PC-3 (cell line): Measurements from ENCODE around the gene NMRAL1. TPM values are rescaled to one million over a fixed set of nuclear protein-coding genes. Genes with fewer than 3 reads are reported as not detected.
A peak's percentile ranks its signal among the peaks of the same experiment; 100 is the strongest.

ENCODE experiments used
- ATAC-seq: fragments of 200-7000 bp; cut with Tn5 transposase; 2 replicates; pipeline ENCODE4 v1.9.1; 2020; ENCODE audit warnings: mild to moderate bottlenecking, moderate library complexity
- BruUV-seq: library from RNA; stranded (reverse); fragments of 400-500 nt; replicated peaks from 2 replicates; lab custom pipeline; 2021; lab: Mats Ljungman, UMichigan
- CTCF ChIA-PET: fragments of 300-600 bp; sonication (Branson Sonifier 250); formaldehyde crosslinking; loops from one replicate; lab custom pipeline; 2022; ENCODE audit warnings: antibody characterized with exemption; lab: Charles Lee
- POLR2A ChIA-PET: fragments of 300-600 bp; sonication (Branson Sonifier 250); formaldehyde crosslinking; loops from one replicate; lab custom pipeline; 2022; ENCODE audit warnings: antibody characterized with exemption; ENCODE audit not compliant: unreplicated experiment; lab: Charles Lee
- DNase-seq: peaks from one replicate; pipeline ENCODE4 v3.0.0-alpha.2; 2015
- H2AFZ ChIP-seq: fragments of 300-600 bp; sonication (generic); 2 replicates; pipeline ENCODE4 v1.6.0; 2016; ENCODE audit warnings: antibody characterized with exemption, low read length
- H3F3A ChIP-seq: fragments of 300-600 bp; sonication (generic); one replicate; pipeline ENCODE4 v1.6.0; 2017; ENCODE audit warnings: antibody characterized with exemption, low read length, control low read depth, mild to moderate bottlenecking; ENCODE audit not compliant: unreplicated experiment
- H3K27ac ChIP-seq: fragments of 300-600 bp; sonication (generic); 2 replicates; pipeline ENCODE4 v1.5.1; 2016; ENCODE audit warnings: mild to moderate bottlenecking, low read length
- H3K27me3 ChIP-seq: fragments of 300-600 bp; sonication (generic); 2 replicates; pipeline ENCODE4 v1.6.1; 2016; ENCODE audit warnings: low read length, mixed read lengths
- H3K36me3 ChIP-seq: fragments of 300-600 bp; sonication (generic); 2 replicates; pipeline ENCODE4 v1.6.1; 2016; ENCODE audit warnings: low read depth, mixed run types, low read length, mixed read lengths
- H3K4me1 ChIP-seq: fragments of 300-600 bp; sonication (generic); 2 replicates; pipeline ENCODE4 v1.5.1; 2016; ENCODE audit warnings: low read length; ENCODE audit not compliant: insufficient read depth
- H3K4me2 ChIP-seq: fragments of 300-600 bp; sonication (generic); 2 replicates; pipeline ENCODE4 v1.6.0; 2016; ENCODE audit warnings: low read length
- H3K4me3 ChIP-seq: fragments of 300-600 bp; sonication (generic); 2 replicates; pipeline ENCODE4 v1.5.1; 2016; ENCODE audit warnings: mild to moderate bottlenecking, low read length, mixed read lengths
- H3K79me2 ChIP-seq: fragments of 300-600 bp; sonication (generic); 2 replicates; pipeline ENCODE4 v1.6.1; 2017; ENCODE audit warnings: low read length, mixed read lengths
- H3K9ac ChIP-seq: fragments of 300-600 bp; sonication (generic); 2 replicates; pipeline ENCODE4 v1.6.0; 2016; ENCODE audit warnings: mild to moderate bottlenecking, low read length
- H3K9me2 ChIP-seq: fragments of 300-600 bp; sonication (generic); replicated peaks from 2 replicates; pipeline ENCODE4 v1.6.1; 2016; ENCODE audit warnings: mixed run types, low read length, mixed read lengths
- H3K9me3 ChIP-seq: fragments of 300-600 bp; sonication (generic); 2 replicates; pipeline ENCODE4 v1.6.1; 2016; ENCODE audit warnings: low read length, mixed read lengths
- H4K20me1 ChIP-seq: fragments of 300-600 bp; sonication (generic); 2 replicates; pipeline ENCODE4 v1.6.1; 2016; ENCODE audit warnings: low read length, mixed read lengths
- EZH2 ChIP-seq: fragments of 300-600 bp; sonication (generic); IDR thresholded peaks from one replicate; pipeline ENCODE4 v1.6.1; 2017; ENCODE audit warnings: antibody characterized with exemption, mild to moderate bottlenecking, low read length; ENCODE audit not compliant: unreplicated experiment
- EZH2phosphoT487 ChIP-seq: fragments of 300-600 bp; sonication (generic); IDR thresholded peaks from 2 replicates; pipeline ENCODE4 v1.6.1; 2018; ENCODE audit warnings: mild to moderate bottlenecking, antibody characterized with exemption, low read length, borderline replicate concordance
- intact Hi-C: fragments of 100-400 bp; cut with micrococcal nuclease; formaldehyde crosslinking; loops from 2 replicates; pipeline ENCODE4 v1.9.0; 2023
- total RNA-seq: library from RNA; depleted of rRNA; stranded (reverse); fragments of >200 nt; gene quantifications from 2 replicates; pipeline ENCODE4 v1.2.3, GENCODE V29; 2014
- TF ChIP-seq, protein P1 (sequence below): fragments of 300-600 bp; sonication (generic); conservative IDR thresholded peaks from 2 replicates; pipeline ENCODE4 v1.5.1; 2017; ENCODE audit warnings: antibody characterized with exemption, low read depth, mild to moderate bottlenecking, low read length

Gene NMRAL1
- total RNA-seq, 1 experiment from 2014 or later, result 92.6 TPM

DNA sequence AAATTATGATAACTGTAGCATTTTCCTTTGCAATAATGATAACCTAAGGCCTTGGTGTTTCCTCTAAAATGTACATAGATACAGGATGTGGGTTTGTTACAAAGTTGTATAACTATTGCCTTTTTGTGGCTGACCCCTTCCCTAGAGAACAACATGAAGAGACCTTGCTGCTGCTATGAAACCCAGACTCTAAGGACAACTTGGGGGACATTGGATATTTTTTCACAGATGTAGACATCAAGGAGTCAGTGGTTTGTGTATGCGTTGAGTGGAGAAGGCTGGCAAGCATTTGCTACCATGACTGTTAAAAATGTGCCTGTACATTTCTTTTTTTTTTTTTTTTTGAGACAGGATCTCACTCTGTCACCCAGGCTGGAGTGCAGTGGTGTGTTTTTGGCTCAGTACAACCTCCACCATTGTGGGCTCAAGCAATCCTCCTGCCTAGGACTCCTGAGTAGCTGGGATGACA, 14.1 kb upstream of the NMRAL1 start:
- ChIA-PET CTCF (no interaction called here), POLR2A (no interaction called here)
- Histone ChIP-seq H3K4me2 (peak overlapping the region; percentile 17; the same call in 1 of the 2 replicates), H3K4me3 (no peak overlapping the region), H2AFZ (no peak overlapping the region), H3K9ac (no peak overlapping the region), H3K9me2 (no peaks in the 10 kb centered on the region), H4K20me1 (no peaks in the 10 kb centered on the region), H3F3A (peaks cover 6% of the 10 kb centered on the region), H3K79me2 (peaks cover 55% of the 10 kb centered on the region), H3K4me1 (peaks cover 18% of the 10 kb centered on the region), H3K9me3 (no peaks in the 10 kb centered on the region), H3K27ac (0 out of 2 replicates have a peak overlapping the region, but pooled peaks have one; percentile 7), H3K27me3 (no peaks in the 10 kb centered on the region), H3K36me3 (peaks cover 3% of the 10 kb centered on the region)
- BruUV-seq, result no TSS peak
- ATAC-seq (0 out of 2 replicates have a peak, but pooled peaks have one; percentile 22), DNase-seq (no peak)
- intact Hi-C loops, result no loop called here
- TF ChIP-seq EZH2, result no peak
- TF ChIP-seq EZH2phosphoT487, result no peak
- TF ChIP-seq, protein P1, sequence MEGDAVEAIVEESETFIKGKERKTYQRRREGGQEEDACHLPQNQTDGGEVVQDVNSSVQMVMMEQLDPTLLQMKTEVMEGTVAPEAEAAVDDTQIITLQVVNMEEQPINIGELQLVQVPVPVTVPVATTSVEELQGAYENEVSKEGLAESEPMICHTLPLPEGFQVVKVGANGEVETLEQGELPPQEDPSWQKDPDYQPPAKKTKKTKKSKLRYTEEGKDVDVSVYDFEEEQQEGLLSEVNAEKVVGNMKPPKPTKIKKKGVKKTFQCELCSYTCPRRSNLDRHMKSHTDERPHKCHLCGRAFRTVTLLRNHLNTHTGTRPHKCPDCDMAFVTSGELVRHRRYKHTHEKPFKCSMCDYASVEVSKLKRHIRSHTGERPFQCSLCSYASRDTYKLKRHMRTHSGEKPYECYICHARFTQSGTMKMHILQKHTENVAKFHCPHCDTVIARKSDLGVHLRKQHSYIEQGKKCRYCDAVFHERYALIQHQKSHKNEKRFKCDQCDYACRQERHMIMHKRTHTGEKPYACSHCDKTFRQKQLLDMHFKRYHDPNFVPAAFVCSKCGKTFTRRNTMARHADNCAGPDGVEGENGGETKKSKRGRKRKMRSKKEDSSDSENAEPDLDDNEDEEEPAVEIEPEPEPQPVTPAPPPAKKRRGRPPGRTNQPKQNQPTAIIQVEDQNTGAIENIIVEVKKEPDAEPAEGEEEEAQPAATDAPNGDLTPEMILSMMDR, result no peak

- CTCF ChIA-PET, result interaction anchor here (0.5 kb wide), 1 partner anchor 9 kb away, joined by 5 read pairs; no protein-coding TSS in a partner anchor
- H3K9me2 ChIP-seq, result no peaks in the 10 kb centered on the region
- H2AFZ ChIP-seq, result no peak overlapping the region
- no peaks in the 10 kb centered on the region for H3K27me3 ChIP-seq
- no peaks in the 10 kb centered on the region for H3K9me3 ChIP-seq
- H3K79me2 ChIP-seq, result peaks cover 50% of the 10 kb centered on the region
- peaks cover 6% of the 10 kb centered on the region for H3F3A ChIP-seq
- no peak for DNase-seq
- H3K27ac ChIP-seq, result 0 out of 2 replicates have a peak overlapping the region, but pooled peaks have one; percentile 7
- no peak overlapping the region for H3K4me3 ChIP-seq
- BruUV-seq, result no TSS peak
- H4K20me1 ChIP-seq, result no peaks in the 10 kb centered on the region
- no peak overlapping the region for H3K9ac ChIP-seq
- no peak for ATAC-seq
- peak overlapping the region; percentile 17; the same call in 1 of the 2 replicates for H3K4me2 ChIP-seq
- TF ChIP-seq, protein P1, result no peak
- TF ChIP-seq EZH2phosphoT487, result no peak
- H3K4me1 ChIP-seq, result peaks cover 18% of the 10 kb centered on the region
- POLR2A ChIA-PET, result no interaction called here
- H3K36me3 ChIP-seq, result peaks cover 3% of the 10 kb centered on the region
- intact Hi-C loops, result no loop called here
Measured at GRCh38 chr16:4487955-4488498, 13.6 kb upstream of the NMRAL1 start.

GRCh38 chr16:4486126-4486893, 11.9 kb upstream of the NMRAL1 start:
- H3K27ac ChIP-seq, result no peak overlapping the region
- peaks cover 51% of the 10 kb centered on the region for H3K79me2 ChIP-seq
- H3K9me2 ChIP-seq, result no peaks in the 10 kb centered on the region
- H3F3A ChIP-seq, result peaks cover 6% of the 10 kb centered on the region
- BruUV-seq, result no TSS peak
- H3K4me2 ChIP-seq, result no peak overlapping the region
- intact Hi-C loops, result no loop called here
- ChIA-PET CTCF (no interaction called here), POLR2A (no interaction called here)
- peaks cover 3% of the 10 kb centered on the region for H3K36me3 ChIP-seq
- no peaks in the 10 kb centered on the region for H4K20me1 ChIP-seq
- ATAC-seq (no peak), DNase-seq (no peak)
- no peak overlapping the region for H2AFZ ChIP-seq
- no peak overlapping the region for H3K4me3 ChIP-seq
- H3K9me3 ChIP-seq, result no peaks in the 10 kb centered on the region
- TF ChIP-seq, protein P1, result no peak
- no peak overlapping the region for H3K9ac ChIP-seq
- no peaks in the 10 kb centered on the region for H3K27me3 ChIP-seq
- peaks cover 18% of the 10 kb centered on the region for H3K4me1 ChIP-seq
